HG02870 (cell line): ENCODE results near the gene FBXL4.

Source experiments
- ATAC-seq: cut with Tn5 transposase; IDR thresholded peaks from one replicate; pipeline ENCODE4 v1.9.1; 2021; ENCODE audit warnings: mild to moderate bottlenecking, moderate library complexity; ENCODE audit not compliant: unreplicated experiment

The FBXL4 gene

DNA sequence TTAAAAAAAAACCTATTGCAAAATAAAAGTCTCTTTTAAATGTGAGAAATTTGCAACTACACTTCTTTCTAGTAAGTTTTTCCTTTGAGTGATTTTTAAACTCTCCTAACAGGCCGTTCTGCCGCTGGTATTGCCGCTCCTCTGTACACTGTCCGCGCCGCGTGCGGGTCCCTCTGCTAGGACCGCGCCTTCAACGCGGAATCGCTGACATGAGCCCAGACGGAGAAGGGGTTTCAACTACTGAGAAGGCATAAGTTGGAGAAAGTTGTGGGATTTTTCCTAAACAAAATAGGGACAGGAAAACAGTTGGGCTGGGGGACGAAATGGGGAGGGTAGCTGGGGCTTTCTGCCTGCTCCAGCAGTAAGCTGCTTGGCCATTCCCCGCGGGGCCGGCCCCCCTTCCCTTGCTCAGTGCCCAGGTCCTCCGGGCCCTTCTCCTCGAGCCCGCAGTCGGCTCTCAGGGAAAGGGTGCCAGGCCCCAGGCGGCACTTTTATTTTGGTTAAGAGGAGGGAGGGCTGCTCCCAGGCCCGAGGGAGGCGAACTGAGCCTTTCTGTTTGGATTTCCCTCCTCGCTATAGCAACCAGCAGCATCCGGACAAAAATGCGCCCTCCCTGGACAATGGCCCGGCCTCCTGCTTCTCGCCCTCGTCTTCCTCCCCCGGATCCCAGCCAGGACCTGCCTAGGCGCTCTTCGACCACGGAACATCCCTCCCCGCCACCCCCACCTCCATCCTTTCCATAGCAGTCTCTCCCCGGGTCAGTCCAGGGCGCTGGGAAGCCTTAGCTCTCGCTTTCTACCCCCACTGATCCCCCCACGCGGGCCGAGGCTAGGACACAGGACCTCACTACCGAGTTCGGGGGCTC is 120.2 kb downstream of the FBXL4 start:
- no peak for ATAC-seq

DNA sequence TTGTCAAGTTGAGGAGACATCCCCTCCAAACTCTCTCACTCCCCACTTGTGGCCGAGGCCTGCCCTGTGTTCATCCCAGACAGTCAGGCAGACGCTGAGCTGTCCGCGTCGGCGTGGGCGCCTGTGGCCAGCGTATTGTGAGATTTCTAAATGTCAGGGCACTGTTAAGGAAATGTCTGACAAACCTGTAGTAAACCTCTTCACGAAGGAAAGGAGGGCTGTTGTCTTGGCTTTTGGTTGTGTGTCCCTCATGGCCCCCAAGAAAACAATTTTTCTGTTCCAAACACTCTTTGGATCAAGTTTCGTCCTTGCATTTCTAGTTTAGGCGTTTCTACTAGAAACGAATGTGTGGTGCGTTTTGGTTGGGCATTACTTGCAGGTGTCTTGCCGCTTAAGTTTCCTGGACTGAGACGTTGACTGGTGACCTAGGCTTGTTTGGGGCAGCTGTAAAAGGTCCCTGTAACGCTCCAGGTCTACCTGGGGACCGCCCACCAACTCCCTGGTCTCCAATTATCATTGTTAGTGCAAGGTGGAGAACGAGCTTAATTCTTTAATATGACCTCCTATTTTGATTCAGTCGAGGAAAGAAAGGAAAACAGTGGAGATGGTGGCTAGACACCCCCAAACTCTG is 122.0 kb downstream of the FBXL4 start:
- no peak for ATAC-seq

DNA sequence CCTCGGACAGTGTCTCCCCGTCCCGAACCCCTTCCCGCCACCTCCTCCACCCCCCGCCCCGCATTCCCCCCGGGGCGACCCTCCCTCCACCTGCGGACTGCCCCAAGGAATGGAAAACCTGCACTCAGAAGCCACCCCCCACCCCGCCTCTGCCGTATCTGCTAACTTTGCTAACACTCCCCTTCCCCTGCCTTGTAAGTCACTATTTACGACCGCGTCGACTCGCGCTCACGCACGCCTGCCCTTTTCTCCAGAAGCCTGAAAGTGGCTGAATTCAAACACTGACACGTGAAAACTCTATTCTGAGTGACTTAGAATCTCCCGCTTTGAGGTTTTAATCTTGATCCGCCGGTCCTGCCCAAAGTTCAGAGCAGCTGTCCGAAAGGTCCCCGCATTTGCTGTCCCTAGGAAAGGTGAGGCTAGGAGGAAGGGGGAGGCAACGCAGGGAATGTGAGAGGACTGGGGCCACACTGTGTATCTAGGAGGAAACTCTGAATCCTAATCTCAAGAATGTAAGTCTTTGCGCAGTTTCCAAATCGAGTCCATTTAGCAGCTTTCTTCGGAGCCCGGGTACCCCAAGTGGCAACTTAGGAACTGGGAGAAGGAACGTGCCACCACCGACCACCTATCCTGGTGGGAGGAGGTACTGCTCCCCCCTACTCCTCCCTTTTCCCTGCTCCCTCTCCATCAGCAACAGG is 122.7 kb downstream of the FBXL4 start:
- ATAC-seq = no peak

DNA sequence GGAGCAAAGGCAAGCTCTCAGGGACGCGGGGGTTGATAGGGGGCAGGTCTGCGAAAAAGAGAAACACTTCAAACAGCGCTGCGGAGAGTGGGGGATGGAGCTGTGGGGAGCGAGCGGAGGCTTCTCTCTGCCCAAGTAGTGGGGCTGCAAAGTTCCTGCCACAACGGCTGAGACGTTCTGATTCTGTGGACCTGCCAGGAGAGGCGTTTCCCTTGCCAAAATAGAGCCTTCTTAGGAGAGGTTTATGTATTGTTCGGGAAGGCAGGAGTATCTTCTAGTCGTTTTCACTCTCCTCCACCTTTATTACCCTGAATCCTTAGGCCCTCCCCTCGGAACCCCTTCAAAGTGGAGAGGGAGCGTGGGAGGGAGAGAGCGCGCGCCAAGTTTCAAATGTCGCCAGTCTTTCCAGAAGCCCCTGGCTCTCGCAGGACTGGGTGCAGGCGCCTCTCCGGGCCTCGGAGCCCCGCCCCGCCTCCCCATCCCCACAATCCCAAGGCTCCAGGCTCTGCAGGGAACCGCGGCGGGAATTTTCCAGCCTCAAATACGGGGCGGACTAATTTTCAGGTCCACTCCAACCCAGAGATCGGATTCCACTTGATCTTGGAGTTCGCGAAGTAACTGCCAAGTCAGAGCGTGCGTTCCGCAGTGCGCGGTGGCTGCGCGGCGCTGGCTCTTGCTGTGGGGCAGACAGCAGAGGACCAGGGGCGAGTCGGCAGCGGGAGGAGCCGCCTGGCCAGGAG is 123.4 kb downstream of the FBXL4 start:
- ATAC-seq = no peak

DNA sequence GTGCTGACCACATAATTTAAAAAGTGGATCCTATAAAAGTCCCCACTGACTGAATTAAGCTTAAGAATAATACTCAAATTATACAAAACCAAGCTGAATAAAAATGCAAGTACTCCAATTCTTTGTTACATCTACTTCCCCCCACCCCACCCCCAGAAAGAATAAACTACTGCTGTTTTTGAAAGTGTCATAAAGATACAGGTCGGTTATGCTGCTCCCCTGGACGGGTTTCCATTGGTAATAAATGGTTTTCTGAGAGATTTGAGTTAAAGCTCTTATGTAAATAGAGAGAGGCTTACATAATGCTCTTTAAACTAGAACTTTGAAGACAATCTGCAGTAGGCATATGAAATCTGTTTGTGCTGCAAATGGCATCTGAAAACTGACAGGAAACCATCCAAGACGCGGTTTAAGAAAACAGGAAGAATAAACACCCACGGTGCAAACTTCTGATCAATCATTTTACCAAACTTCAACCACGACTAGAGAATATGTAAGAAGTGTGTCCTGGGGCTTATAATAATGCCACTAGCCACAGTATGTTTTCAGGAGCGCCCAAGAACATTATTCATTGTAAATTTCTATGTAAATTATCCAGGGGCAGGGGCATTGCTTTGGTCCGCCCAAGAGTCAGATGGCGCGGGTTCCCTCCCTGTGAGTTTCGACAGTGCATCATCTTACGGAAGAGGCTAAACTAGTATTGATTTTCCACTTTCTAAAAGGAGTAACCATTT is 124.2 kb downstream of the FBXL4 start:
- no peak for ATAC-seq

DNA sequence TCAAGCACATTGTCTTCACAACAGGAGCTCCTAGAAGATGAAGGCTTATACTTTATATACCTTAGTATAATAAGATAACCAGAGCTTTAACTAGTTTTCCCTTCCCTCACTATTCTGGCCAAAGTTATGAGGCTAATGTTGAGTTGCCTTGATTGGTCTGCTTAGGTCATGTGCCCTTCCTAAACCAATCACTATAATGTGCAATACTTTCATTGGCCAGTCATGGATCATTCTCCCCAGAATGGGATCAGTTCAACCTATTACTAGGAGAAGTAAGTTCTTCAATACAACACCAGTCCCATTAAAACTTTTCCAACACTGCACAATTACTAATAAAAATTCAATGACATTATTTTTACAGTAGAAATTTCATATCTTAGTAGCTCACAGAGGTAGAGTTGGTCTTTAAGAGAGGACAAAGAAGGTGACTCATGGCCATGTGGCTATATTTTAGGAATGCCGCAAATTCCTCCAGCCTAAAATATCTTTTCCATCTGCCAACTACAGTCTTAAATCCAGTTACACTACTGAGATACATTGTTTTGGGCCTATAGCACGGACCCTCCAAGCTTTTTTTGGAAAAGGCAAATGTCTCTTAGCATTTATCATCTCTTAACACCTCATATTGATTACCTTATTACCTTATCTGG is 125.9 kb downstream of the FBXL4 start:
- ATAC-seq = no peak
